DOHH2 (cell line): Measurements from ENCODE around the gene MBP.

Source experiments
- H3F3A ChIP-seq: fragments of 200-600 bp; sonication (generic), shearing (Covaris generic); 2 replicates; pipeline ENCODE4 v1.6.0; 2016; ENCODE audit warnings: antibody characterized with exemption, mild to moderate bottlenecking; ENCODE audit not compliant: control insufficient read depth, insufficient read depth
- H3K27ac ChIP-seq: fragments of 200-600 bp; sonication (generic); 2 replicates; pipeline ENCODE4 v1.5.1; 2014; ENCODE audit warnings: low read depth, mild to moderate bottlenecking, low read length, moderate library complexity
- H3K27me3 ChIP-seq: fragments of 200-600 bp; sonication (generic); 2 replicates; pipeline ENCODE4 v1.6.1; 2014; ENCODE audit warnings: mild to moderate bottlenecking, low read length, mixed read lengths; ENCODE audit not compliant: control insufficient read depth
- H3K36me3 ChIP-seq: fragments of 200-600 bp; sonication (generic); 2 replicates; pipeline ENCODE4 v1.6.1; 2014; ENCODE audit warnings: mild to moderate bottlenecking, low read length, moderate library complexity, mixed read lengths; ENCODE audit not compliant: control insufficient read depth
- H3K4me1 ChIP-seq: fragments of 200-600 bp; sonication (generic); 2 replicates; pipeline ENCODE4 v1.6.1; 2014; ENCODE audit warnings: mild to moderate bottlenecking, low read length, mixed read lengths; ENCODE audit not compliant: control insufficient read depth
- H3K4me2 ChIP-seq: fragments of 200-600 bp; sonication (generic); 2 replicates; pipeline ENCODE4 v1.6.0; 2014; ENCODE audit warnings: mild to moderate bottlenecking, low read length, moderate library complexity
- H3K4me3 ChIP-seq: fragments of 200-600 bp; sonication (generic); 2 replicates; pipeline ENCODE4 v1.5.1; 2014; ENCODE audit warnings: mild to moderate bottlenecking, low read length, mixed read lengths
- H3K79me2 ChIP-seq: fragments of 200-600 bp; sonication (generic); 2 replicates; pipeline ENCODE4 v1.6.1; 2014; ENCODE audit warnings: mild to moderate bottlenecking, low read length, mixed read lengths; ENCODE audit not compliant: control insufficient read depth
- H3K9me2 ChIP-seq: fragments of 200-600 bp; sonication (generic); replicated peaks from 2 replicates; pipeline ENCODE4 v1.6.1; 2014; ENCODE audit warnings: mild to moderate bottlenecking, low read length, mixed read lengths; ENCODE audit not compliant: control insufficient read depth
- H3K9me3 ChIP-seq: fragments of 200-600 bp; sonication (generic); 2 replicates; pipeline ENCODE4 v1.6.1; 2014; ENCODE audit warnings: antibody characterized with exemption, low read length, mixed read lengths; ENCODE audit not compliant: control insufficient read depth, insufficient read depth
- H4K20me1 ChIP-seq: fragments of 200-600 bp; sonication (generic); 2 replicates; pipeline ENCODE4 v1.6.0; 2014; ENCODE audit warnings: low read depth, mild to moderate bottlenecking, antibody characterized with exemption, low read length, moderate library complexity; ENCODE audit not compliant: control insufficient read depth, insufficient read depth
- EZH2phosphoT487 ChIP-seq: fragments of 200-600 bp; sonication (generic); IDR thresholded peaks from 2 replicates; pipeline ENCODE4 v1.6.1; 2017; ENCODE audit warnings: borderline replicate concordance, mild to moderate bottlenecking, antibody characterized with exemption, low read length, moderate library complexity, mixed read lengths
- TF ChIP-seq, protein P1 (sequence below): fragments of 200-600 bp; sonication (generic); IDR thresholded peaks from one replicate; pipeline ENCODE4 v1.5.1; 2014; ENCODE audit warnings: antibody characterized with exemption, mild to moderate bottlenecking, low read depth, low read length; ENCODE audit not compliant: poor library complexity, severe bottlenecking

Gene MBP

DNA sequence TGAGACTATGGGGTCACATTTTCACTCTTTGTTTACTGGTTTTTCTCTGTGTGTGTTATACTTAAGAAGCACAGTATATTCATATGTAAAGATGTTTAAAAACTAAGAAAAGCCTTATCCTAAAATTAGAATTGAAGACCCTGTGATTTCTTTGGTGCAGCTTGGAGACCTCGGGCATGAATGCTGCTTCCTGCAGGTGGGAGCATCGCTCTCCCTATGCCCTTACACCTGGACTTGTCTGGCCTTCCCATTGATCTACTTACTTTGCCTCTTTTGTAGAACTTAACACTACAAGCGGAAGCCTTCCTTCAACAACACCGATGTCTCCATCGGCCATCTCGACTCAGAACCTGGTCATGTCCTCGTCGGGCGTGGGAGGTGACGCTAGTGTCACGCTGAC is 195.7 kb downstream of the MBP start:
- Histone ChIP-seq H3K4me2 (no peak overlapping the region), H3K79me2 (no peaks in the 10 kb centered on the region), H4K20me1 (no peaks in the 10 kb centered on the region), H3K9me3 (no peaks in the 10 kb centered on the region), H3K4me3 (no peak overlapping the region), H3K27ac (no peak overlapping the region), H3K36me3 (peaks cover 50% of the 10 kb centered on the region), H3F3A (no peaks in the 10 kb centered on the region), H3K9me2 (no peaks in the 10 kb centered on the region), H3K4me1 (no peaks in the 10 kb centered on the region), H3K27me3 (no peaks in the 10 kb centered on the region)
- TF ChIP-seq EZH2phosphoT487 = no peak
- TF ChIP-seq, protein P1, sequence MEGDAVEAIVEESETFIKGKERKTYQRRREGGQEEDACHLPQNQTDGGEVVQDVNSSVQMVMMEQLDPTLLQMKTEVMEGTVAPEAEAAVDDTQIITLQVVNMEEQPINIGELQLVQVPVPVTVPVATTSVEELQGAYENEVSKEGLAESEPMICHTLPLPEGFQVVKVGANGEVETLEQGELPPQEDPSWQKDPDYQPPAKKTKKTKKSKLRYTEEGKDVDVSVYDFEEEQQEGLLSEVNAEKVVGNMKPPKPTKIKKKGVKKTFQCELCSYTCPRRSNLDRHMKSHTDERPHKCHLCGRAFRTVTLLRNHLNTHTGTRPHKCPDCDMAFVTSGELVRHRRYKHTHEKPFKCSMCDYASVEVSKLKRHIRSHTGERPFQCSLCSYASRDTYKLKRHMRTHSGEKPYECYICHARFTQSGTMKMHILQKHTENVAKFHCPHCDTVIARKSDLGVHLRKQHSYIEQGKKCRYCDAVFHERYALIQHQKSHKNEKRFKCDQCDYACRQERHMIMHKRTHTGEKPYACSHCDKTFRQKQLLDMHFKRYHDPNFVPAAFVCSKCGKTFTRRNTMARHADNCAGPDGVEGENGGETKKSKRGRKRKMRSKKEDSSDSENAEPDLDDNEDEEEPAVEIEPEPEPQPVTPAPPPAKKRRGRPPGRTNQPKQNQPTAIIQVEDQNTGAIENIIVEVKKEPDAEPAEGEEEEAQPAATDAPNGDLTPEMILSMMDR = no peak

DNA sequence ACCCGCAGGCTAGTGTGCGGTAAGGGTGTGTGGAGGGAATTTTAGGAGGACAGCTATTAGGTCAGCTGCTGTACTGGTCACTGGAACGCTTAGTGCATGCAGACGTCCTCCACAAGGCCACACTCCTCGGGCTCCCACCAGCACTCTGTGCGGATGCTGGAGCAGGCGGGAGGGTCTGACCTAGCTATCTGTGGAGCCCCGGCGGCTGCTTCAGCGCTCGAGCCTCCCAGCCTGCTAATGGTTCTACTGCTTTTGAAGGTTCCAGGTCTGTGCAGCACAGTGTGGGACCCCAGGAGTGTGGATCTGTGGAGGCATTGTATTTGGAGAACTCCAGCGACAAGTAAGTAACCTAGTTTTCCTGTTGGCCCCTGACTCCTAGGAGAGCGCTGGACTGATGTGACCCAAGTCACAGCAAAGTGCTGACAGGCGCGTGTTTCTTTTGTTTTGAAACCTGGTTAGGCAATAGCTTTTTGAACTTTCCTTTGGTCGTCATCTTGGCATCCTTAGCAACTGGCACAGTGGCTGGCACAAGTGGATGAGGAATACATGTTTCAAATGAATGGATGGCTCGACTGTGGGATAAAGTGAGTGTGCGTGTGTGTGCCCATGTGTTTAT is 196.8 kb downstream of the MBP start:
- Histone ChIP-seq H4K20me1 (no peaks in the 10 kb centered on the region), H3K4me2 (no peak overlapping the region), H3F3A (no peaks in the 10 kb centered on the region), H3K9me3 (no peaks in the 10 kb centered on the region), H3K4me1 (no peaks in the 10 kb centered on the region), H3K9me2 (no peaks in the 10 kb centered on the region), H3K27ac (no peak overlapping the region), H3K36me3 (peaks cover 57% of the 10 kb centered on the region), H3K27me3 (no peaks in the 10 kb centered on the region), H3K79me2 (no peaks in the 10 kb centered on the region), H3K4me3 (no peak overlapping the region)
- TF ChIP-seq, protein P1 = no peak
- TF ChIP-seq EZH2phosphoT487 = no peak

DNA sequence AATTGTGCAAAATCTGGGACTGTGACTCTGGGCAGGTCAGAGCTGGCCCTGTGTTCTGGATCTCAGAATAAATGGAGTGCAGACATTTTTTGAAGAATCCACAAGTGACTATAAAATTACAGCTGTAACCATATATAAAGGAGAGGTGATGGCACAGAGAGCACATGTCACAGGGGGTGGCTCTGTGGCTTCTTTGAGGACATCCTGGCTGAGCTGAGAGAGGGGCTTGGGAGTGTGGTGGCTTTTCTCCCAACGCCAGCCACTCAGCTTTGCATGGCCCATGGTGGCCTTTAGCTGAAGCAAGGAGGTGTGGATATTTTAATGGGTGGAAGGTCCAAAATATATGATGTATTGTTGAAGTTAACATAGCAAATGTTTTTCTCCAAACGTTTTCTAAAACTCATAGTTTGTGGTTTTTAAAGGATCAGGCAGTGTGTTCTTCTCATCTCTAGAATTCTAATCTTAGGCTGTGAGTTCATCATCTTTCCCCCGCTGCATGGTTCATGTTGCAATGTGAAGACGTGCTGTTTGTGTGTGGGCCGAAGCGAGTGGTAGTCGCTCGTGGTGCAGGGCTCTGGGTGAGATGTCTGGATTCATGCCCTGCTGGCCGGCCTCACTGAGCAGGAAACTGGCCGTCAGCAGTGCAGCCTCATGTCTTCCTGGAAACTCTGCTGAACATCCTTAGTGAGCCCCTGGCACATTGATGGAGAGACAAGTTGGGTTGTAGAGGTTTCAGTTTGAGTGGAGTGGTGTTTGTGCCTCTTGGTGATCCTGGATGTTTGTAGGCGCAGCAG is 200.4 kb downstream of the MBP start:
- Histone ChIP-seq H3K9me3 (no peaks in the 10 kb centered on the region), H3K79me2 (no peaks in the 10 kb centered on the region), H3K4me2 (no peak overlapping the region), H3K4me3 (no peak overlapping the region), H3K4me1 (no peaks in the 10 kb centered on the region), H3K9me2 (no peaks in the 10 kb centered on the region), H3F3A (no peaks in the 10 kb centered on the region), H4K20me1 (no peaks in the 10 kb centered on the region), H3K27me3 (no peaks in the 10 kb centered on the region), H3K27ac (no peak overlapping the region), H3K36me3 (peaks cover 67% of the 10 kb centered on the region)
- TF ChIP-seq, protein P1 = no peak
- no peak for TF ChIP-seq EZH2phosphoT487
